ENCODE measurements around the gene POLG2. TPM values are rescaled to one million over a fixed set of nuclear protein-coding genes. Genes with fewer than 3 reads are reported as not detected.
"Not testable (repeated sequence)": the region's sequence is repeated elsewhere in the genome, so short reads cannot be mapped to it uniquely, and the experiment has no call there.

POLG2 gene
- total and polyA plus RNA-seq, 4 donors: 10.0 to 20.6 (median 16.0) TPM

DNA sequence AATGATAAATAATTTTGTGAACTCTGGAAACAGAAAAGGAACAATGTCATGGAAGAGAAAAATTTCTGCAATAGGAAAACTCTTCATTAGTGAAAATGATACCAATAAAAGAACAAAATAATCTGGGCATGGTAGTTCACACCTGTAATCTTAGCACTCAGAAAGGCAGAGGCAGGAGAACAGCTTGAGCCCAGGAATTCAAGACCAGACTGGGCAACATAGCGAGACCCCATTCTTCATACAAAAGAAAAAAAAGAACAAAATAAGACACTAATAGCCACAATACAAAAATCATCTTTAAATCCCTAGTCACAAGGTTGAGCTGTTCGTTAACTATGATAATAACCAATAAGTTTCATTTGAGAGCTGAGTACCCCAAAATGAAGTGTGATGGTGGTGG is 8.6 kb downstream of the POLG2 start:
- DNase-seq (no peak), ATAC-seq (ENCODE audit: low FRiP score) (no peak)
- no peaks in the 10 kb centered on the region for H3K9me3 ChIP-seq (ENCODE audit: control insufficient read depth, low read length)
- H3K36me3 ChIP-seq (ENCODE audit: control insufficient read depth in 1 of 2, insufficient read depth in 2 of 2, low read length in 1 of 2): peaks cover 2 to 12% of the 10 kb centered on the region in 2 donors
- no peak overlapping the region for H3K4me3 ChIP-seq (ENCODE audit: low read length in 2 of 2)
- WGBS, 2 donors: 93 to 98% methylated on average over 2 of the region's 2 CpGs
- H3K27me3 ChIP-seq (ENCODE audit: control insufficient read depth in 1 of 2, insufficient read depth in 2 of 2, low read length in 1 of 2): no peaks in the 10 kb centered on the region
- H3K4me1 ChIP-seq (ENCODE audit: control insufficient read depth in 1 of 2, insufficient read depth in 2 of 2, low read length in 2 of 2): no peaks in the 10 kb centered on the region
- intact Hi-C loops (cut with DNase I): no loop called here
- H3K27ac ChIP-seq (ENCODE audit: low read depth in 1 of 2, low read length in 2 of 2): no peak overlapping the region

DNA sequence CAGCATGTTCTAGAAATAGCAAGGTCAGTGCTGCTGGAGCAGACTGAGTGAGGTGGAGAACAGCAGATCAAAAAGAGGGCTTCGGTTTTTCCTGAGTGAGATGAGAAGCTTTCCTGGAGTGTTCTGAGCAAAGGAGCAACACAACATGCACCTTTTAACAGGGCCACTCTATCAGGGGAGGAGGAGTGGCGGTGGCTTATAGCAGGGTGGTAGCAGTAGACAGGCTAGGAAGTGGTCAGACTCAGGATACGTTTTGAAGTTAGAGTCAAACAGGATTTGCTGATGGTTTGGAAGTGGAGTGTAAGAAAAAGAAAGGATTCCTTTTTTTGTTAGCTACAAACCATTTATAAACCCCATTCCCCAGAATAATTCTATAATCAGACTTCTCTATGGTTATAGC is 12.5 kb downstream of the POLG2 start:
- H3K4me1 ChIP-seq (ENCODE audit: control insufficient read depth in 1 of 2, insufficient read depth in 2 of 2, low read length in 2 of 2): no peaks in the 10 kb centered on the region
- no peaks in the 10 kb centered on the region for H3K27me3 ChIP-seq (ENCODE audit: control insufficient read depth in 1 of 2, insufficient read depth in 2 of 2, low read length in 1 of 2)
- no peaks in the 10 kb centered on the region for H3K9me3 ChIP-seq (ENCODE audit: control insufficient read depth, low read length)
- H3K36me3 ChIP-seq (ENCODE audit: control insufficient read depth in 1 of 2, insufficient read depth in 2 of 2, low read length in 1 of 2): peaks cover 2 to 8% of the 10 kb centered on the region in 2 donors
- intact Hi-C loops (cut with DNase I): no loop called here
- DNase-seq: no peak
- 91 to 95% methylated on average over 3 of the region's 3 CpGs for WGBS, 2 donors
- no peak for ATAC-seq (ENCODE audit: low FRiP score)
- H3K27ac ChIP-seq (ENCODE audit: low read depth in 1 of 2, low read length in 2 of 2): no peak overlapping the region
- no peak overlapping the region for H3K4me3 ChIP-seq (ENCODE audit: low read length in 2 of 2)

DNA sequence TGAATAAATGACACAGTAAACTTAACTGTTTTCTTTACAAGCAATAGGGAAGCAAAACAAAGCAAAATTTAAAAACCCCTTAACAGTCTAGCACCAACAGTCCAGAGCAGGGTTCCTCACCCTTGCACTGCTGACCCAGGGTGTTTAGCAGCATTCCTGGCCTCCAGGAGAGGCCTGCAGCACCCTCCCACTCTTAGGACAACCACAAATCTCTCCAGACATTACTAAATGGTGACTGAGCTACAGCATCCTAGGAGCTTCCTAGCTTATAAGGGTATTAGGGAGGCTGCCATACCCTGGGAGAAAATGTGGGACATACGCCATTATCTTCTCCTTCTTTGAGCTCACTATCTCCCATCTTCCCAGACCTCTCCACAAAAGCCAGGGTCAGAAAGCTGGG is 15.9 kb downstream of the POLG2 start:
- H3K27ac ChIP-seq (ENCODE audit: low read depth in 1 of 2, low read length in 2 of 2): no peak overlapping the region
- H3K4me1 ChIP-seq (ENCODE audit: control insufficient read depth in 1 of 2, insufficient read depth in 2 of 2, low read length in 2 of 2): no peaks in the 10 kb centered on the region
- no peak overlapping the region for H3K4me3 ChIP-seq (ENCODE audit: low read length in 2 of 2)
- DNase-seq (no peak), ATAC-seq (ENCODE audit: low FRiP score) (no peak)
- H3K9me3 ChIP-seq (ENCODE audit: control insufficient read depth, low read length): no peaks in the 10 kb centered on the region
- intact Hi-C loops (cut with DNase I): no loop called here
- WGBS, 2 donors: 93 to 100% methylated on average over 1 of the region's 1 CpG
- H3K36me3 ChIP-seq (ENCODE audit: control insufficient read depth in 1 of 2, insufficient read depth in 2 of 2, low read length in 1 of 2): peaks cover 2 to 8% of the 10 kb centered on the region in 2 donors
- H3K27me3 ChIP-seq (ENCODE audit: control insufficient read depth in 1 of 2, insufficient read depth in 2 of 2, low read length in 1 of 2): no peaks in the 10 kb centered on the region

DNA sequence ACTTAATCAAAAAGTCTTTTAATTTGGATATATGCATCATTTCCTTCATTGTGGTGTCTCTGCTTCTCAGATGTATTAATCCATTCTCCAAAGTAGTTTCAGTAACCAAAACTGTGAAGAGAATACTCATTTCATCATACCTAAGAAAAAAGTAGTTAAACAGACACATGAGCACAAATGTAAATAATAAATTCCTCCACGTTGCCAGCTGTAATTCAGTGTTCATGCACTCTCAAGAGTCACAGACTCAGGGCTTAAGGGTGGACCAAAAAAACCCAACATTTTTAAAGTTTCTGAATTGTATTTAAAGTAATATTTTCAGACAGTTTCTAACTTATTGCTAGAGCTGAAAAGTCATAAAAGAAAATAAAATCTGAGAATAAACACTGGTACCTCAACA is 19.0 kb downstream of the POLG2 start:
- Histone ChIP-seq H3K36me3 (ENCODE audit: control insufficient read depth in 1 of 2, insufficient read depth in 2 of 2, low read length in 1 of 2) (no peaks in the 10 kb centered on the region), H3K4me3 (ENCODE audit: low read length in 2 of 2) (no peak overlapping the region), H3K9me3 (ENCODE audit: control insufficient read depth, low read length) (no peaks in the 10 kb centered on the region), H3K4me1 (ENCODE audit: control insufficient read depth in 1 of 2, insufficient read depth in 2 of 2, low read length in 2 of 2) (no peaks in the 10 kb centered on the region), H3K27ac (ENCODE audit: low read depth in 1 of 2, low read length in 2 of 2) (no peak overlapping the region), H3K27me3 (ENCODE audit: control insufficient read depth in 1 of 2, insufficient read depth in 2 of 2, low read length in 1 of 2) (no peaks in the 10 kb centered on the region)
- ATAC-seq (ENCODE audit: low FRiP score) (no peak), DNase-seq (no peak)
- intact Hi-C loops (cut with DNase I): no loop called here
- WGBS, 2 donors: 9 to 14% methylated on average over 1 of the region's 1 CpG

GRCh38 chr17:64472564-64472963 is 24.3 kb downstream of the POLG2 start:
- H3K27me3 ChIP-seq (ENCODE audit: control insufficient read depth in 1 of 2, insufficient read depth in 2 of 2, low read length in 1 of 2): no peaks in the 10 kb centered on the region
- ATAC-seq (ENCODE audit: low FRiP score) (no peak), DNase-seq (no peak)
- intact Hi-C loops (cut with DNase I): no loop called here
- no peaks in the 10 kb centered on the region for H3K4me1 ChIP-seq (ENCODE audit: control insufficient read depth in 1 of 2, insufficient read depth in 2 of 2, low read length in 2 of 2)
- WGBS, 2 donors: 83 to 89% methylated on average over 2 of the region's 2 CpGs
- H3K9me3 ChIP-seq (ENCODE audit: control insufficient read depth, low read length): no peaks in the 10 kb centered on the region
- H3K4me3 ChIP-seq (ENCODE audit: low read length in 2 of 2): no peak overlapping the region
- H3K36me3 ChIP-seq (ENCODE audit: control insufficient read depth in 1 of 2, insufficient read depth in 2 of 2, low read length in 1 of 2): no peaks in the 10 kb centered on the region
- no peak overlapping the region for H3K27ac ChIP-seq (ENCODE audit: low read depth in 1 of 2, low read length in 2 of 2)

- H3K36me3 ChIP-seq (ENCODE audit: control insufficient read depth in 1 of 2, insufficient read depth in 2 of 2, low read length in 1 of 2): no peaks in the 10 kb centered on the region
- H3K27me3 ChIP-seq (ENCODE audit: control insufficient read depth in 1 of 2, insufficient read depth in 2 of 2, low read length in 1 of 2): no peaks in the 10 kb centered on the region
Observed at GRCh38 chr17:64471440-64471839, 25.4 kb downstream of the POLG2 start.

GRCh38 chr17:64470625-64471024 is 26.2 kb downstream of the POLG2 start:
- no peak for ATAC-seq (ENCODE audit: low FRiP score)
- 50 to 63% methylated on average over 4 of the region's 4 CpGs for WGBS, 2 donors
- intact Hi-C loops (cut with DNase I): no loop called here

More at GRCh38 chr17:64471440-64471839, 25.4 kb downstream of the POLG2 start:
- intact Hi-C loops (cut with DNase I): no loop called here
- no peaks in the 10 kb centered on the region for H3K4me1 ChIP-seq (ENCODE audit: control insufficient read depth in 1 of 2, insufficient read depth in 2 of 2, low read length in 2 of 2)
- H3K27ac ChIP-seq (ENCODE audit: low read depth in 1 of 2, low read length in 2 of 2): no peak overlapping the region
- H3K4me3 ChIP-seq (ENCODE audit: low read length in 2 of 2): no peak overlapping the region
- DNase-seq (no peak), ATAC-seq (ENCODE audit: low FRiP score) (no peak)
- 91 to 92% methylated on average over 3 of the region's 3 CpGs for WGBS, 2 donors
- no peaks in the 10 kb centered on the region for H3K9me3 ChIP-seq (ENCODE audit: control insufficient read depth, low read length)

DNA sequence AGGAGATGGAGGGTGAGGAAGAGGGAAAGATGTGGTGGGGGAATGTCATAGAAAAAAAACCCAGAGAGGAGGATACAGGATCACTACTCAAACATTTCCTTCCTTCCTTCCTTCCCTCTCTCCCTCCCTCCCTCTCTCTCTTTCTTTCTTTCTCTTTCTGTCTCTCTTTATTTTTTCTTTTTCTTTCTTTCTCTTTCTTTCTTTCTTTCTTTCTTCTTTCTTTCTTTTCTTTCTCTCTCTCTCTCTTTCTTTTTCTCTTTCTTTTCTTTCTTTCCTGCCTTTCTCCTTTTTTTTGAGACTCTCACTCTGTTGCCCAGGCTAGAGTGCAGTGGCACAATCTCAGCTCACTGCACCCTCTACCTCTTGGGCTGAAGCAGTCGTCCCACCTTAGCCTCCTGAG is 30.0 kb downstream of the POLG2 start:
- H3K9me3 ChIP-seq (ENCODE audit: control insufficient read depth, low read length); H3K4me1 ChIP-seq (ENCODE audit: control insufficient read depth in 1 of 2, insufficient read depth in 2 of 2, low read length in 2 of 2); ATAC-seq (ENCODE audit: low FRiP score); H3K27me3 ChIP-seq (ENCODE audit: control insufficient read depth in 1 of 2, insufficient read depth in 2 of 2, low read length in 1 of 2); H3K4me3 ChIP-seq (ENCODE audit: low read length in 2 of 2); intact Hi-C loops (cut with DNase I); H3K36me3 ChIP-seq (ENCODE audit: control insufficient read depth in 1 of 2, insufficient read depth in 2 of 2, low read length in 1 of 2); DNase-seq; H3K27ac ChIP-seq (ENCODE audit: low read depth in 1 of 2, low read length in 2 of 2): not testable (repeated sequence)
- 59 to 66% methylated on average over 1 of the region's 1 CpG for WGBS, 2 donors

More at GRCh38 chr17:64470625-64471024, 26.2 kb downstream of the POLG2 start:
- no peaks in the 10 kb centered on the region for H3K9me3 ChIP-seq (ENCODE audit: control insufficient read depth, low read length)
- no peaks in the 10 kb centered on the region for H3K36me3 ChIP-seq (ENCODE audit: control insufficient read depth in 1 of 2, insufficient read depth in 2 of 2, low read length in 1 of 2)
- DNase-seq: no peak
- no peak overlapping the region for H3K4me3 ChIP-seq (ENCODE audit: low read length in 2 of 2)
- H3K4me1 ChIP-seq (ENCODE audit: control insufficient read depth in 1 of 2, insufficient read depth in 2 of 2, low read length in 2 of 2): no peaks in the 10 kb centered on the region
- no peaks in the 10 kb centered on the region for H3K27me3 ChIP-seq (ENCODE audit: control insufficient read depth in 1 of 2, insufficient read depth in 2 of 2, low read length in 1 of 2)
- no peak overlapping the region for H3K27ac ChIP-seq (ENCODE audit: low read depth in 1 of 2, low read length in 2 of 2)

DNA sequence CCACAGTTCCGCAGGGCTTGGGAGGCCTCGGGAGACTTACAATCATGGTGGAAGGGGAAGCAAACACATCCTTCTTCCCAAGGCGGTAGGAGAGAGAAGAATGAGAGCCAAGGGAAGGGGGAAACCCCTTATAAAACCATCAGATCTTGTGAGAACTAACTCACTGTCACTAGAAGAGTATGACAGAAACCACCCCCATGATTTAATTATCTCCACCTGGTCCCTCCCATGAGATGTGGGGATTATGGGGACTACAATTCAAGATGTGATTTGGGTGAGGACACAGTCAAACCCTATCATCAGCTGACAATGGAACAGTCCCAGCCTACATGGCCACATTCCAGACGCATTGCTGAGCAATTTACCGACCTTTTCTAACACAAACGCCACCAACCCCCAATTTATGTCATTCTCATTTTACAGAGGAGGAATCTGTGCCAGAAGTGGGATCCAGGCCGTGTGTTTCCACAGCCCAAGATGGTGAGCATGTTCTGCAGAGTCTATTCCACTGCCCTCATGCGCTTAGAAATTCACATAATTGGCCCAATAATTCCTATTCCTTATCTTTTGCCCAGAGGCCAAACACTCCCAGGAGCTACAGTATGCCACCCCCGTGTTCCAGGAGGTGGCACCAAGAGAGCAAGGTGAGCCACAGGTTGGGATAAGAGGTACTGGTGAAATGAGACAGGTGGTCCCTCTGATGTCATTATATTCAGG is 30.7 kb downstream of the POLG2 start:
- DNase-seq: no peak
- Histone ChIP-seq H3K36me3 (ENCODE audit: control insufficient read depth in 1 of 2, insufficient read depth in 2 of 2, low read length in 1 of 2) (no peaks in the 10 kb centered on the region), H3K4me3 (ENCODE audit: low read length in 2 of 2) (no peak overlapping the region), H3K27ac (ENCODE audit: low read depth in 1 of 2, low read length in 2 of 2) (no peak overlapping the region), H3K9me3 (ENCODE audit: control insufficient read depth, low read length) (no peaks in the 10 kb centered on the region), H3K27me3 (ENCODE audit: control insufficient read depth in 1 of 2, insufficient read depth in 2 of 2, low read length in 1 of 2) (no peaks in the 10 kb centered on the region), H3K4me1 (ENCODE audit: control insufficient read depth in 1 of 2, insufficient read depth in 2 of 2, low read length in 2 of 2) (no peaks in the 10 kb centered on the region)
- 51 to 56% methylated on average over 9 of the region's 9 CpGs for WGBS, 2 donors
- ATAC-seq (ENCODE audit: low FRiP score): no peak
- intact Hi-C loops (cut with DNase I): no loop called here

All from aorta (tissue), 5 donors.